Vagina (tissue), 2 donors: ENCODE measurements around the gene ZC2HC1C.

Experiments used
- CTCF ChIP-seq, 3 experiments: fragments of 450-650 bp in 2 of 3; fragments of 200-600 bp in 1 of 3; sonication (generic) in 1 of 3; IDR thresholded peaks; one replicate each; pipeline ENCODE4 v1.5.1; 2017 to 2019; ENCODE audit warnings: antibody characterized with exemption in 3 of 3, mild to moderate bottlenecking in 2 of 3, moderate library complexity in 2 of 3
- POLR2A ChIP-seq, 2 donors: fragments of 450-650 bp; IDR thresholded peaks; one replicate each; pipeline ENCODE4 v1.6.1; 2017; ENCODE audit warnings: antibody characterized with exemption in 2 of 2, mild to moderate bottlenecking in 2 of 2, moderate library complexity in 2 of 2

- TF ChIP-seq POLR2A (IDR thresholded peaks at IDR 0.05) (no peak), CTCF (IDR thresholded peaks at IDR 0.05) (no peak)
Observed at GRCh38 chr14:75123991-75124390, 54.5 kb downstream of the ZC2HC1C start.
